Measurements from ENCODE around the gene UBXN6. TPM values are rescaled to one million over a fixed set of nuclear protein-coding genes. Genes with fewer than 3 reads are reported as not detected.

The UBXN6 gene
- total RNA-seq, 1 donor from 2014 or later = 63.6 TPM

DNA sequence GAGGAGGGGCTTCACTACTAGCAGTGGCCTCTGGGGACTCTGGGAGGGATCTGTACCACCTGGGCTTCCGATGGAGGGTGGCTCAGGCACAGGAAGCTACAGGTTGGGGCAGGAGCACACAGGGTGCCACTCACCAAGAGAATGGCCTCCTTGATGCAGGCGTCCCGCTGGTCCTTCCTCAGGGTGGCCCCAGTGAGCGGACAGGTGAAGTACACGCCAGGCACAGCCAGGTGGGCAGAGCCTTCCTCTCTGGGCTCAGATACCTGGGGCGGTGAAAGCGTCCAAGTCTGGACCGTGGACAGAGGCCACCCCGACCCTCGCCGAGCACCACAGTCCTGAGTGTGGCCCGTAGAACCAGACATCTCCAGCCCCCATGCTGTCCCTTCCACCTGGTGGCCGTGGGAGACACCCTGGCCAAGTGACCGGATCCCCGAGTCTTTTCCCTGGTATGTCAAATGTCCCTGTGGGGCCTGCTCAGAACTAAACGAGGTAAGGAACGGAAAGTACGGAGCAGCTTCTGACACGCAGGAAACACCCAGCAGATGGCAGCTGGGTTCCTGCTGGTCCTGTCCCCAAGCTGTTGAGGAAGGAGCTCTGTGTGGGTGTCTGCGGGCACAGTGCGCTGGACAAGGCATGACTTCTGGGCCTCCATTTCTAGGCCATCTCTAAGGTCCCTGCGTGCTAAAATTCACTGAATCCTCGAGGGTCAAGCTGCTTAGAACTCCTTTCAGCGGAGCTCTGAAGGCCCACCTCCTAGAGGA, 5.2 kb downstream of the UBXN6 start:
- H3K27me3 Mint-ChIP-seq (ENCODE audit: low read depth, unreplicated experiment) = no peaks in the 10 kb centered on the region
- H3K36me3 ChIP-seq (ENCODE audit: insufficient read depth, low read length) = peaks cover 11% of the 10 kb centered on the region

DNA sequence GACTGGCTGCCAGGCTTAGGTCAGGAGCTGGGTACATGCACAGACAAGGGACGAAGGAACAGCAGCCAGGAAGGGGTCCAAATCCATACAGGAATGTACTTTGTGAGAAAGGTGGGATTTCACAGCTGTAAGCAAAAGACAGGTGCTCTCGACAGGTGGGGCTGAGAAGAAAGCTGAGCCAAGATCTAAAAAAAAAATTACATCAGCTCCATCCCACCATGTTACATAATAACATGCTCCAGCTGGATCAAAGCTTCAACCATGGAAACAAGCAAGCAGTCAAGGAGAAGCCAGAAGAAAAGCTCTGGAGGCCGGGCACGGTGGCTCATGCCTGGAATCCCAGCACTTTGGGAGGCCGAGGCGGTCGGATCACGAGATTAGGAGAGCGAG, 8.0 kb downstream of the UBXN6 start:
- peaks cover 9% of the 10 kb centered on the region for H3K36me3 Mint-ChIP-seq (ENCODE audit: low read depth, unreplicated experiment)
- peaks cover 14% of the 10 kb centered on the region for H3K36me3 ChIP-seq (ENCODE audit: insufficient read depth, low read length)
- no peak for FAIRE-seq

More for the DNA sequence above, 5.2 kb downstream of the UBXN6 start:
- Mint-ChIP-seq H3K9me3 (ENCODE audit: unreplicated experiment) (no peaks in the 10 kb centered on the region), H3K27ac (ENCODE audit: unreplicated experiment) (no peak overlapping the region), H3K4me3 (ENCODE audit: unreplicated experiment) (no peak overlapping the region), H3K4me1 (ENCODE audit: low read depth, unreplicated experiment) (peaks cover 15% of the 10 kb centered on the region), H3K36me3 (ENCODE audit: low read depth, unreplicated experiment) (peaks cover 9% of the 10 kb centered on the region)
- TF ChIP-seq, protein P1, sequence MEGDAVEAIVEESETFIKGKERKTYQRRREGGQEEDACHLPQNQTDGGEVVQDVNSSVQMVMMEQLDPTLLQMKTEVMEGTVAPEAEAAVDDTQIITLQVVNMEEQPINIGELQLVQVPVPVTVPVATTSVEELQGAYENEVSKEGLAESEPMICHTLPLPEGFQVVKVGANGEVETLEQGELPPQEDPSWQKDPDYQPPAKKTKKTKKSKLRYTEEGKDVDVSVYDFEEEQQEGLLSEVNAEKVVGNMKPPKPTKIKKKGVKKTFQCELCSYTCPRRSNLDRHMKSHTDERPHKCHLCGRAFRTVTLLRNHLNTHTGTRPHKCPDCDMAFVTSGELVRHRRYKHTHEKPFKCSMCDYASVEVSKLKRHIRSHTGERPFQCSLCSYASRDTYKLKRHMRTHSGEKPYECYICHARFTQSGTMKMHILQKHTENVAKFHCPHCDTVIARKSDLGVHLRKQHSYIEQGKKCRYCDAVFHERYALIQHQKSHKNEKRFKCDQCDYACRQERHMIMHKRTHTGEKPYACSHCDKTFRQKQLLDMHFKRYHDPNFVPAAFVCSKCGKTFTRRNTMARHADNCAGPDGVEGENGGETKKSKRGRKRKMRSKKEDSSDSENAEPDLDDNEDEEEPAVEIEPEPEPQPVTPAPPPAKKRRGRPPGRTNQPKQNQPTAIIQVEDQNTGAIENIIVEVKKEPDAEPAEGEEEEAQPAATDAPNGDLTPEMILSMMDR (IDR thresholded peaks at IDR 0.05; ENCODE audit: insufficient read depth, low read depth, low read length) = no peak
- no peak for TF ChIP-seq EZH2 (IDR thresholded peaks at IDR 0.05; ENCODE audit: insufficient read depth, low read length)
- Histone ChIP-seq H3K9me3 (ENCODE audit: insufficient read depth, low read depth, low read length) (no peaks in the 10 kb centered on the region), H3K27ac (ENCODE audit: low read depth, low read length) (no peak overlapping the region), H3K4me1 (ENCODE audit: insufficient read depth, low read length) (peaks cover 21% of the 10 kb centered on the region), H2AFZ (ENCODE audit: low read depth, low read length) (no peak overlapping the region), H3K4me2 (ENCODE audit: low read length) (no peak overlapping the region), H3K27me3 (ENCODE audit: insufficient read depth, low read length) (no peaks in the 10 kb centered on the region), H4K20me1 (ENCODE audit: insufficient read depth, low read length) (peaks cover 49% of the 10 kb centered on the region), H3K79me2 (ENCODE audit: insufficient read depth, low read length) (peaks cover 37% of the 10 kb centered on the region), H3K4me3 (ENCODE audit: insufficient read depth, low read depth, low read length) (no peak overlapping the region), H3K9ac (ENCODE audit: low read length) (no peak overlapping the region)
- DNase-seq (ENCODE audit: low read depth) (no peak), FAIRE-seq (no peak)

More for the DNA sequence above, 8.0 kb downstream of the UBXN6 start:
- no peak for TF ChIP-seq EZH2 (IDR thresholded peaks at IDR 0.05; ENCODE audit: insufficient read depth, low read length)
- TF ChIP-seq, protein P1 (IDR thresholded peaks at IDR 0.05; ENCODE audit: insufficient read depth, low read depth, low read length) = no peak
- peaks cover 56% of the 10 kb centered on the region for H4K20me1 ChIP-seq (ENCODE audit: insufficient read depth, low read length)
- H3K9ac ChIP-seq (ENCODE audit: low read length) = no peak overlapping the region
- DNase-seq (ENCODE audit: low read depth) = no peak
- no peaks in the 10 kb centered on the region for H3K9me3 ChIP-seq (ENCODE audit: insufficient read depth, low read depth, low read length)
- Mint-ChIP-seq H3K27ac (ENCODE audit: unreplicated experiment) (no peak overlapping the region), H3K27me3 (ENCODE audit: low read depth, unreplicated experiment) (no peaks in the 10 kb centered on the region), H3K4me1 (ENCODE audit: low read depth, unreplicated experiment) (no peaks in the 10 kb centered on the region), H3K9me3 (ENCODE audit: unreplicated experiment) (no peaks in the 10 kb centered on the region), H3K4me3 (ENCODE audit: unreplicated experiment) (no peak overlapping the region)
- H3K4me1 ChIP-seq (ENCODE audit: insufficient read depth, low read length) = no peaks in the 10 kb centered on the region
- peaks cover 12% of the 10 kb centered on the region for H3K79me2 ChIP-seq (ENCODE audit: insufficient read depth, low read length)
- no peak overlapping the region for H2AFZ ChIP-seq (ENCODE audit: low read depth, low read length)
- no peak overlapping the region for H3K27ac ChIP-seq (ENCODE audit: low read depth, low read length)
- no peak overlapping the region for H3K4me3 ChIP-seq (ENCODE audit: insufficient read depth, low read depth, low read length)
- H3K27me3 ChIP-seq (ENCODE audit: insufficient read depth, low read length) = no peaks in the 10 kb centered on the region
- no peak overlapping the region for H3K4me2 ChIP-seq (ENCODE audit: low read length)
